ENCODE results near the gene C14orf180. TPM values are rescaled to one million over a fixed set of nuclear protein-coding genes. Genes with fewer than 3 reads are reported as not detected.

C14orf180 gene
- 10 to 100 TPM in 1 of 12 donors, 1 to 10 TPM in 9, not detected in 2; 3.5 to 11.3 (median 7.0) TPM for polyA plus RNA-seq (ENCODE audit: insufficient read length in 12 of 12)
- long read RNA-seq, donor 1, result 0 reads
- long read RNA-seq, donor 2, result 0 reads
- long read RNA-seq, donor 3, partial matches to known transcripts, result 0 of 2 reads
- long read RNA-seq, donor 3, other reads (novel, unspliced or antisense), result 0 of 2 reads
- long read RNA-seq, donor 4, result 0 reads
- long read RNA-seq, donor 5, partial matches to known transcripts, result 0 of 1 reads
- long read RNA-seq, donor 5, other reads (novel, unspliced or antisense), result 0 of 1 reads
- long read RNA-seq, donor 6, result 0 reads
- long read RNA-seq, donor 7, partial matches to known transcripts, result 0 of 1 reads
- long read RNA-seq, donor 7, other reads (novel, unspliced or antisense), result 0 of 1 reads
- long read RNA-seq, donor 8, partial matches to known transcripts, result 0 of 2 reads
- long read RNA-seq, donor 8, other reads (novel, unspliced or antisense), result 0 of 2 reads
- long read RNA-seq, donor 9, partial matches to known transcripts, result 0 of 1 reads
- long read RNA-seq, donor 9, other reads (novel, unspliced or antisense), result 0 of 1 reads
- long read RNA-seq, donor 10, result 0 reads
- long read RNA-seq, donor 11, partial matches to known transcripts, result 0 of 1 reads
- long read RNA-seq, donor 11, other reads (novel, unspliced or antisense), result 0 of 1 reads

DNA sequence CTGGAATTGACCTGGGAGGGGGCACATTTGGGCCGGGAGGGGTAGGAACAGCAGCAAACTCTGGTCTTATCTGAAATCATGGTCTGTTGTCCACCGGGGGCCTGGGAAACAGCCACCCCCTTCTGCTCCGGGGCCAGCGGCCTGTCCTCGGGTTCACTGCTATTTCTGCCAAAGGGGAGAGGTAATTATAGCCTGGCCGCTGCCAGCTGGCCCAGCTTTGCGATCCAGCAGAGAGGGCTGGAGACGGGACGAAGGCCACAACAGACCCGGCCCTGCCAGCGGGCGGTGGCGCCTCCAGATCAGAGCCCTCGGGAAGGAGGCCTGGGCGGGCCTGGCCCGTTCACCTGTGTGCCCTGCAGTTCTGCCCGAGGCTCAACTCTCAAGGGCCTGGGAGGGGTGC lies at the start of gene C14orf180:
C14orf180 (plus strand) TSS at position 258 of the 400 bp plus-strand sequence. CDS start 6,667 bp downstream, outside the sequence.
- no peak for DNase-seq

- no peak for DNase-seq
Measured at GRCh38 chr14:104530646-104531045, 48.9 kb upstream of the C14orf180 start.

DNA sequence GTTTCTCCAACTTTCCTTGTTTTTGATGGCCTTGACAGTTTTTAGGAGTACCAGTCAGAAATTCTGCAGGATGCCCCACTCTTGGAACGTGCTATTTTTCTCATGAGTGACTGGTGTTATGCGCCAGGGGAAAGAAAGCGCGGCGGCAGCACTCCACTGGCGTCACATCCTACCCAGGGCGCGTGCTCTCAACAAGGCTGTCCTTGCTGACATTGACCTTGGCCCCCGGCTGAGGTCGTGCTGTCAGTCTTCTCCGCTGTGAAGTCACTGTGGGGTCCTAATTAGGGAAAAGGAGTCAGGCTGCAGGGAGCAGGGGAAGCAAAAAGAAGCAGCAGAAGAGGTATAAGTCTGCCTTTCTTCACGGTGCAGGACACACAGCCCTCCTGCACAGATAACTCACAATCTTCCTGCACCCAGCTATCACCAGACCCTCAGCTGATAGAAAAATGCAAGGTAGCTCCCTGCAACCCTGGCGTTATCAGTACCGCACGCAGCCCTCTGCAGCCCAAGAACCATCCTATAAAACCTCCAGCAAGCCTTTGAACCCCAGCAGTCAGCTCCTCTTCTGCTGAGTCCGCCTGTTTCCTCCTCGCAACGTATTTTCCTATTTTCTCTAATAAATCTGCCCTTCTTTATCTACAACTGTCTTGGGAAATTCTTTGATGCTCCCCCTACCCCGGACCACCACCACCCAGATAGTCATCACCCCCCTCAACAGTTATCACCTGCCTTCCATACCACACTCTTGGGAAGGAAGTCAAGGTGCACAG lies 48.0 kb upstream of the C14orf180 start:
- DNase-seq, result no peak

DNA sequence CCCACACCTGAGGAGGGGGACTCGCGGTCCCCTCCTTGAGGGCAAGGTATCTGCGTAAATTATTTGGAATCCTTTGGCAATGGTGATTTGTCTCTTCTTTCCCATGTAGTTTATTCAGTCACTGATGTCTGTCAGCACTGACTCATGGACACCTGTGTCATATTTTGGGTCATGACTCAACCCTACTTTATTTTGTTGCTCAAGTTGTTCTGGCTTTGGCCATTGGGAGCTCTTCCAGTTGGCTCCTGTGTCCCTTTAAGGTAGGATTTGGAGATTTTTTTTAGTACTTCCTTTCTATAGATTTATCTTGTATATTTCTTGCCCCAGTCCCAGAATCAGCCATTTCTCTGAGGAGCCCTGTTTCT lies 47.4 kb upstream of the C14orf180 start:
- DNase-seq, result no peak

DNA sequence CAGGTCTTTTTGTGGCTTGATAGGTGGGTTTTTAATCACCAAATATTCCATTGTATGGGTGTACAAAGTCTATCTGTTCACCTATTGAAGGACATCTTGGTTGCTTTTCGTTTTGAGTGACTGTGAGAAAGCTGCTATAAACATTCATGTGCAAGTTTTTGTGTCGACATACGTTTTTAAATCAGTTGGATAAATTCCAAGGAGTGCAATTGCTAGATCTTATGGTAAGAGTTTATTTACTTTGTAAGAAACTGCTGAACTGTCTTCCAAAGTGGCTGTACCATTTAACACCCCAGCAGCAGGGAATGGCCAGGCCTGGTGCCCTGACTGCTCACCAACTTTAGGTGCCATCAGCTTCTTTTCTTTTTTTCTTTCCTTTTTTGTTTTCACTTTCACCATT lies 45.5 kb upstream of the C14orf180 start:
- DNase-seq, result no peak

DNA sequence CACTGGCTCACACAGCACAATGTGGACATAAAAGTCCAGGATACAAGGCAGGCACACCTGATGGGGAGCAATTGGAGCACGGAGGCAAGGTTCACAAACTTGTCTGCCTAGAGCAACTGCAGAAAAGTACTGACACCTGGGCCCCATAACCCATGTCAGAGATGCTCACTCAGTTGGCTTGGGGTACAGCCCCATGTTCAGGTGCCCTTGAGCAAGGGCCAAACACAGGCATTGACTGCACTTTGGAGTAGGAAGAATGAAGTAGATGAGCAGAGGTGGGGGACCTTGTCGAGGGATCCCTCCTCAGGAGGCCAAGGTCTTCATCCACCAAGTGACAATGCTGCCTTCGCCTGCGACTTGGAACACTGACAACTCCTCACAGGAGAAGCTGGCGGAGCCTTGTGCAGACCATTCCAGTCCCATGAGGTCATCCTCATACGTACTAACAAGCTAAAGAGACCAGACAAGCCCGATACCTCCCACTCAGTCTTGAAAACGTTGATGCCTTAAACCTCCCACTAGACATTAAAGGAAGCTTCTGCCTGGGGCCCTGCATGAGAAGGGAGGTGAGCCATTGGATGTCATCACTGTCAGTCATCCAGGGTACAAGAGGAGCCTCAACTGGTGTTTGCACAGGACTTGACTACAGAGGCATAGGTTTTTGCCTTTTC lies 42.5 kb upstream of the C14orf180 start:
- no peak for DNase-seq

GRCh38 chr14:104537613-104537988 lies 42.0 kb upstream of the C14orf180 start:
- no peak for DNase-seq

DNA sequence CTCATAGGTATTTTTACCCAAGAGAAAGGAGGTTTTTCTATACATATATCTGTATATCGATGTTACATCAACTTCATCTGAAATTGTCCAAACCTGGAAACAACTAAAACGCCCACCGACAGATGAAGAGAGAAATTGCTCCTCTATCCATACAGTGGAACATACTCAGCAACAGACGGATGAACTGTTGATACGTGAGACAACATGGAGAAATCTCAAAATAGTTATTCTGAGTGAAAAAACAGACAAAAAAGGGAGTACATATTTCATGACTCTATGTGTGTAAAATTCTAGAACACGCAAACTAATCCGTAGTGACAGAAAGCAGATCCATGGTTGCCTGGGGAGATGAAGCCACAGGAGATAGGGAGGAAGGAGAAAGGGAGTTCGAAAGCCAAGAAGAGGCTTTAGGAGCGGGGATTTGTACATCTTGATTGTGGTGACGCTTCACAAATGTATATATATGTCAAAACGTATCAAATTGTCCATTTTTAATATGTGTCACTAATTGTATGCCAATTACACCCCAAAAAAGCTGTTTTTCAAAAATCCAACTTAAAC lies 37.6 kb upstream of the C14orf180 start:
- no peak for DNase-seq

- DNase-seq, result no peak
Measured at GRCh38 chr14:104542871-104543830, 36.4 kb upstream of the C14orf180 start.

GRCh38 chr14:104544362-104544961 lies 35.1 kb upstream of the C14orf180 start:
- no peak for DNase-seq

DNA sequence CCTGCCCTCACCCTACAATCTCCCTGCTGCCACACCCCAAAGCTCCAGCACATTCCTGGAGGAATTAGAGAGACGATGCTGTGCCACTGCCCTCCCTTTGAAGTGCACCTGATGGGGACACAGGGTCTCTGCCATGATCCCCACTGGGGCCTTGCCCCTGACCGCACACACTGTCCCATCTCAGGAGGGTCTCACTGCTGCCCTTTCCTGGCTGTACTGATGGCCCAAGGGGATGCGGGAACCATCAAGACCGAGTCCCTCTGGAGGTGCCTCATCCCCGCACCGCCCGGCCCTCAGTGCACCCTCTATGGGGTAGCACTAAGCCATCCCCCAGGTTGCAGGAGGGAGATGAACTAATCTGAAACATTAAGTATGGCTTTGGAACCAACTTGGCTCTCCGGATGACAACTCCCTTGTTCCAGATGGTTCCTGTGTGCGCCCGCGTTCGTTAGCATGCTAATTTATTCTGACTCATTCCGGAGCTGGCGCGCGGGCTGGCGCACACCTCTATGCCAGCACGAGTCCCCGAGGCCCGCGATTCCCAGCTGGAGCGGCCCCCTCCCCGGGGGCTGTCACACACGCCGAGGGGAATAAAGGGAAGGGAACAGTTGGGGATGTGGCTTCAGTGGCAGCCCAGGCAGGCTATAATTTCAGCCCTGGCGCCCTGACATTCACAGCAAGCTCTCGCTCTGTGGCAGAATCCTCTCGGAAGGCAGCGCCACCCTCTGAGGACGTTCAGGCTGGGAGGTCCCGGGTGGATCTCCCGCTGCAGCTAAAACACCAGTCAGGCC lies 34.2 kb upstream of the C14orf180 start:
- DNase-seq, result no peak

GRCh38 chr14:104545942-104546501 lies 33.5 kb upstream of the C14orf180 start:
- no peak for DNase-seq

GRCh38 chr14:104546591-104547309 lies 32.8 kb upstream of the C14orf180 start:
- DNase-seq, result no peak

- DNase-seq, result no peak
Measured at GRCh38 chr14:104547310-104547997, 32.1 kb upstream of the C14orf180 start.

- no peak for DNase-seq
Measured at GRCh38 chr14:104547998-104548700, 31.4 kb upstream of the C14orf180 start.

DNA sequence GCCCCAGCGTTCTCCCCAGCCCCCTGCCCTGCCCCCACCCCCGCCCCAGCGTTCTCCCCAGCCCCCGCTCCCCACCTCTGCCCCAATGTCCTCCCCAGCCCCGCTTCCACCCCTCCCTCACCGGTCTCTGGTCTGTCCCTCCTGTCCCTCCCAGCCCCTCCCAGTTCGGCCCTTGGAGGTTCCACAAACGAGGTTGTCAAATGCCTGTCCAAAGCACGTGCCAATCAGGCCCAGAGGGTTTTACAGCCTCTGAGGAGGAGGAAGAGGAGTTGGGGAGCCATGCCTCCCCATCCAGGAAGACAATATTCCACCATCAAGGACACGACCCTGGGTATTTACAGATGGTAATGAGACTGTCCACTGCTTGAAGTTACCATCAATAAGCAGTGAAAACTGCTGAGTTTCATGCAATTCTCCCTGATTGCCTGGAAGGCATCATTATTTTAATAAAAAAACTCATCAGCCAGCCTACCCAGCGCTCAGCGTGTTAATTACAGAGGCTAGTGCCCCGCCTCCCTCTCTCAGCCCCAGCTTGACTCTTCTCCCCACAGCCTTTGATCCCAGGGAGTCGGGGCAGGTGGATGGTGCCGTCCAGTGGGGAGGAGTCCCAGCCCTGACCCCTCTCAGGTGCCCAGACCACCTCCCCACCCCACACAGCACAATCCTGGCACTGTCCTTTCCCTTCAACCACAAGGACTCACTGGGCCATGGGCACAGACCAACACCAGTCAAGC lies 30.6 kb upstream of the C14orf180 start:
- no peak for DNase-seq

All from muscle of arm (tissue), 14 donors.